ENCODE results near the gene KCNT1.

The KCNT1 gene

GRCh38 chr9:135743021-135743420 is 41.0 kb downstream of the KCNT1 start:
- Histone ChIP-seq H2AK5ac (ENCODE audit: low read depth, low read length) (peak overlapping the region; percentile 56), H4K8ac (ENCODE audit: low read depth, low read length) (no peak overlapping the region), H3K4me3 (ENCODE audit: low read length in 2 of 2) (no peak overlapping the region), H3K27ac (replicated peaks; ENCODE audit: low read length) (no peak overlapping the region), H3K36me3 (replicated peaks in 1 of 2; ENCODE audit: control insufficient read depth in 2 of 2, insufficient read depth in 2 of 2, low read length in 2 of 2) (no peaks in the 10 kb centered on the region), H3K23ac (ENCODE audit: low read depth, low read length, poor library complexity) (peak overlapping the region; percentile 43), H3K9me3 (replicated peaks in 1 of 2; ENCODE audit: control insufficient read depth in 2 of 2, insufficient read depth in 1 of 2, low read depth in 1 of 2, low read length in 2 of 2) (no peaks in the 10 kb centered on the region), H2BK5ac (ENCODE audit: low read length) (no peak overlapping the region), H3K4me1 (ENCODE audit: control insufficient read depth in 2 of 2, insufficient read depth in 1 of 2, low read depth in 1 of 2, low read length in 2 of 2) (peaks cover 0 to 2% of the 10 kb centered on the region in 2 donors), H4K91ac (ENCODE audit: low read depth, low read length, poor library complexity) (no peak overlapping the region), H3K4ac (ENCODE audit: low read length) (no peak overlapping the region), H3K18ac (ENCODE audit: low read length) (peak overlapping the region; percentile 38), H2BK120ac (ENCODE audit: low read depth, low read length) (no peak overlapping the region), H2AFZ (ENCODE audit: low read length) (no peak overlapping the region), H3K79me1 (ENCODE audit: low read depth, low read length) (peaks cover 1% of the 10 kb centered on the region), H3K27me3 (ENCODE audit: control insufficient read depth in 3 of 3, insufficient read depth in 3 of 3, low read depth in 1 of 3, low read length in 3 of 3) (peaks cover 0 to 29% (median 0%) of the 10 kb centered on the region in 3 experiments), H3K4me2 (ENCODE audit: insufficient read depth, low read length, poor library complexity, severe bottlenecking) (no peak overlapping the region), H2BK15ac (ENCODE audit: low read length) (peak overlapping the region; percentile 49), H3K14ac (ENCODE audit: low read length) (peak overlapping the region; percentile 3), H3K9ac (ENCODE audit: low read depth, low read length, poor library complexity) (no peak overlapping the region), H2BK12ac (ENCODE audit: low read length) (no peak overlapping the region)
- no peak for DNase-seq (ENCODE audit: low spot score)
- WGBS, 2 donors (ENCODE audit: extremely low coverage in 2 of 2, insufficient read length in 2 of 2, insufficient replicate concordance in 1 of 2), result no CpG with 5 or more reads among the region's 14 CpGs

DNA sequence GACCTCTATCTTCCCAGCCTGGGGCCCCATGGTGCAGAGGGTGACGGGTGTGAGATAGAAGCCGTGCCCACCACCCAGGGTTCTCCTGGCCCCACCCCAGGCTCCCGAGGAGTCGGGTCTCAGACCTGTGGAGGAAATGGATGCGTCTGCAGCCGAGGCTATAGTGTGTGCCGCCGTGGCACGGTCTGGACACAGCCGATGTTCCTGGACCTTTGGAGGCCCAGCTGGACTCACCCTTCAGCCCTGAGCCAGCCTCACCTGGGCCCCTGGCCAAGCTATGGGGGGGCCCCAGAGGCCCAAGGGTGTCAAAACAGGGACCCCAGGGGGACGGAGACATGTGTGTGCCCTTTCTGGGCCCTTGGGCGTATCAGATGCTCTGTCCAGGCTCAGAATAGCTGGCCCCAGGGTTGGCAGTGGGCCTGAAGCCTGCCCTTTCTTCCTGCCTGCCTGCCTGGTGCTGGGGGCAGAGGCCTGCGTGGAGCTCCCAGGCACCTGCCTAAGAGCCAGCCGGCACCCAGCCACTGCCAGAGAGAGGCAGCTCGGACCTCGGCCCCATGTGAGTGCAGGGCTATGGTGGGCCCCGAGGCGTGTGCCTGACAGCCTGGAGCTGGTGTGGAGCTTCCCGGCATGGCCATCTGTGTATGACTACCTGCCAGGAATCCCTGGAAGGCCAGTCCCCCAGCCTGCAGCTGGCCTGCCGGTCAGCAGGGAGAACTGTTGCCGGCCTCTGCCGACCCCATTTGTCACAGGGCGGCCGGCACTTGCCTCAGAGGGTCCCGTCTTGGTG is 41.8 kb downstream of the KCNT1 start:
- Histone ChIP-seq H3K27ac (replicated peaks; ENCODE audit: low read length) (no peak overlapping the region), H3K9me3 (replicated peaks in 1 of 2; ENCODE audit: control insufficient read depth in 2 of 2, insufficient read depth in 1 of 2, low read depth in 1 of 2, low read length in 2 of 2) (no peaks in the 10 kb centered on the region), H2AK5ac (ENCODE audit: low read depth, low read length) (peak overlapping the region; percentile 94), H3K4me2 (ENCODE audit: insufficient read depth, low read length, poor library complexity, severe bottlenecking) (no peak overlapping the region), H2BK12ac (ENCODE audit: low read length) (peak overlapping the region; percentile 58), H3K18ac (ENCODE audit: low read length) (peak overlapping the region; percentile 64), H3K36me3 (replicated peaks in 1 of 2; ENCODE audit: control insufficient read depth in 2 of 2, insufficient read depth in 2 of 2, low read length in 2 of 2) (no peaks in the 10 kb centered on the region), H3K4me1 (ENCODE audit: control insufficient read depth in 2 of 2, insufficient read depth in 1 of 2, low read depth in 1 of 2, low read length in 2 of 2) (peaks cover 0 to 2% of the 10 kb centered on the region in 2 donors), H3K14ac (ENCODE audit: low read length) (no peak overlapping the region), H2AFZ (ENCODE audit: low read length) (no peak overlapping the region), H4K91ac (ENCODE audit: low read depth, low read length, poor library complexity) (no peak overlapping the region), H2BK120ac (ENCODE audit: low read depth, low read length) (no peak overlapping the region), H3K9ac (ENCODE audit: low read depth, low read length, poor library complexity) (no peak overlapping the region), H4K8ac (ENCODE audit: low read depth, low read length) (no peak overlapping the region), H2BK15ac (ENCODE audit: low read length) (peak overlapping the region; percentile 17), H3K4me3 (ENCODE audit: low read length in 2 of 2) (no peak overlapping the region), H3K27me3 (ENCODE audit: control insufficient read depth in 3 of 3, insufficient read depth in 3 of 3, low read depth in 1 of 3, low read length in 3 of 3) (peaks cover 0 to 32% (median 0%) of the 10 kb centered on the region in 3 experiments), H3K4ac (ENCODE audit: low read length) (no peak overlapping the region), H2BK5ac (ENCODE audit: low read length) (no peak overlapping the region), H3K23ac (ENCODE audit: low read depth, low read length, poor library complexity) (no peak overlapping the region), H3K79me1 (ENCODE audit: low read depth, low read length) (peaks cover 1% of the 10 kb centered on the region)
- WGBS, 2 donors (ENCODE audit: extremely low coverage in 2 of 2, insufficient read length in 2 of 2, insufficient replicate concordance in 1 of 2), result no CpG with 5 or more reads among the region's 25 CpGs
- DNase-seq (ENCODE audit: low spot score), result no peak

DNA sequence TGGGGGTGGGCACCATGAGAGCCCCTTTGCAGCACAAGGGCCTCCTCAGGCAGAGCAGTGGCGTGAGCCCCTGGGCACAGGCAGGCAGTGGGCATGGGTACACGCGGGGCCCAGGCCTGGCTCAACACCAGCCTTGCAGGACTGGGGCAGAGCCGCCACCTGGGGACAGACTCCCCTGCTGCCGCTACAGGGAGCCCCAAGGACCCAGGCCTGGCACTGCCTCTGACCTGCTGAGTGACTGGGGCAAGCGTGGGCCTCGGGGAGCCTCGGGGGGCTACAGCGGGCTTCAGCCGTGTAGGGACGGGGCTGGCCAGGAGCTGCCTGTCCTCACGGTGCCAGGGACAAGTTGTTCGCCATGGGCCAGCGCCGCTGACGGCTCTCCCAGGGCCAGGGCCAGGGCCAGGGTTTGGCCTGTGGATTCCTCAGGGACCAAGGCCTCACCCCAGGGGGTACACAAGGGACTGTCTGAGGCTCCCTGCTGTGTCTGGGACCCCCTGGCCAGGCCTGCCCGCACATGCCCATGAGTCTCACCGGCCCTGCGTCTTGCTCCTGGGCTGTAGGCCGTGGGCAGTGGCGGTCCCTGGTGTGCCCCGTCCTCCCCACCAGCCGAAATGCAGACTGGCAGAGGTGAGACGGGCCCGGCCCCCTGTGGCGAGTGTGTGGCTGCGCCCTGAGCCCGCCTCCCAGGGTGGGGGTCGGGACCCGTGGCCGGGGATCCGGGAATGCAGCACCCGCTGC is 42.5 kb downstream of the KCNT1 start:
- H3K23ac ChIP-seq (ENCODE audit: low read depth, low read length, poor library complexity), result no peak overlapping the region
- peak overlapping the region; percentile 58 for H2BK12ac ChIP-seq (ENCODE audit: low read length)
- no peak overlapping the region for H3K27ac ChIP-seq (replicated peaks; ENCODE audit: low read length)
- no peak overlapping the region for H4K91ac ChIP-seq (ENCODE audit: low read depth, low read length, poor library complexity)
- no peaks in the 10 kb centered on the region for H3K36me3 ChIP-seq (replicated peaks in 1 of 2; ENCODE audit: control insufficient read depth in 2 of 2, insufficient read depth in 2 of 2, low read length in 2 of 2)
- H3K9me3 ChIP-seq (replicated peaks in 1 of 2; ENCODE audit: control insufficient read depth in 2 of 2, insufficient read depth in 1 of 2, low read depth in 1 of 2, low read length in 2 of 2), result no peaks in the 10 kb centered on the region
- no peak overlapping the region for H2BK120ac ChIP-seq (ENCODE audit: low read depth, low read length)
- peaks cover 0 to 2% of the 10 kb centered on the region in 2 donors for H3K4me1 ChIP-seq (ENCODE audit: control insufficient read depth in 2 of 2, insufficient read depth in 1 of 2, low read depth in 1 of 2, low read length in 2 of 2)
- H3K27me3 ChIP-seq (ENCODE audit: control insufficient read depth in 3 of 3, insufficient read depth in 3 of 3, low read depth in 1 of 3, low read length in 3 of 3), result peaks cover 0 to 35% (median 0%) of the 10 kb centered on the region in 3 experiments
- peak overlapping the region; percentile 17 for H2BK15ac ChIP-seq (ENCODE audit: low read length)
- H3K79me1 ChIP-seq (ENCODE audit: low read depth, low read length), result peaks cover 1% of the 10 kb centered on the region
- no peak overlapping the region for H3K4me3 ChIP-seq (ENCODE audit: low read length in 2 of 2)
- H3K14ac ChIP-seq (ENCODE audit: low read length), result peak overlapping the region; percentile 97
- peak overlapping the region; percentile 94 for H2AK5ac ChIP-seq (ENCODE audit: low read depth, low read length)
- no peak overlapping the region for H4K8ac ChIP-seq (ENCODE audit: low read depth, low read length)
- H2BK5ac ChIP-seq (ENCODE audit: low read length), result no peak overlapping the region
- no peak for DNase-seq (ENCODE audit: low spot score)
- H3K9ac ChIP-seq (ENCODE audit: low read depth, low read length, poor library complexity), result no peak overlapping the region
- no CpG with 5 or more reads among the region's 33 CpGs for WGBS, 2 donors (ENCODE audit: extremely low coverage in 2 of 2, insufficient read length in 2 of 2, insufficient replicate concordance in 1 of 2)
- H2AFZ ChIP-seq (ENCODE audit: low read length), result no peak overlapping the region
- H3K4ac ChIP-seq (ENCODE audit: low read length), result no peak overlapping the region
- peak overlapping the region; percentile 76 for H3K18ac ChIP-seq (ENCODE audit: low read length)
- H3K4me2 ChIP-seq (ENCODE audit: insufficient read depth, low read length, poor library complexity, severe bottlenecking), result no peak overlapping the region

DNA sequence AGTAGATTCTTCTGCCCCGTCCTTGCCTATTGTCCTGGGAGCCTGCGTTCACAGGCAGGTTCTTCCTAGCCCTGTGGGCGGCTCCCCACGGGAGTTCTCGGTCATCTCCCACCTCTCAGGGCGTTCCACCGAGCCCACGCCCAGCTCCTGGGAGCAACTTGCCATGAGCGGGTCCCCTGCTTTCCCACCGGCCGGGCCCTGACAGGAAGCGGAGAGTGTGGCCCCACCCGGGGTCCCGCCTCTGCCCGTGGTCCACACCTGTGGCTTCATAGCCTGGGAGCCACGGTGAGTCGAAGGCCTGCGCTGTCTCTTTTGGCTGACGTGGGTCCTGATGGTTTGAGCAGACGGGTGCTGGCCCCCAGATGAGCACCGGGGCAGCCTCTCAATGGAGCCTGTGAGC is 43.2 kb downstream of the KCNT1 start:
- H2BK5ac ChIP-seq (ENCODE audit: low read length), result peak overlapping the region; percentile 66
- DNase-seq (ENCODE audit: low spot score), result no peak
- H2BK12ac ChIP-seq (ENCODE audit: low read length), result no peak overlapping the region
- H2AK5ac ChIP-seq (ENCODE audit: low read depth, low read length), result peak overlapping the region; percentile 52
- H3K18ac ChIP-seq (ENCODE audit: low read length), result no peak overlapping the region
- peaks cover 0 to 2% of the 10 kb centered on the region in 2 donors for H3K4me1 ChIP-seq (ENCODE audit: control insufficient read depth in 2 of 2, insufficient read depth in 1 of 2, low read depth in 1 of 2, low read length in 2 of 2)
- no peak overlapping the region for H3K27ac ChIP-seq (replicated peaks; ENCODE audit: low read length)
- no peak overlapping the region for H3K4me3 ChIP-seq (ENCODE audit: low read length in 2 of 2)
- no peak overlapping the region for H3K4me2 ChIP-seq (ENCODE audit: insufficient read depth, low read length, poor library complexity, severe bottlenecking)
- H3K4ac ChIP-seq (ENCODE audit: low read length), result no peak overlapping the region
- H2BK15ac ChIP-seq (ENCODE audit: low read length), result peak overlapping the region; percentile 37
- H3K9ac ChIP-seq (ENCODE audit: low read depth, low read length, poor library complexity), result no peak overlapping the region
- no peak overlapping the region for H4K91ac ChIP-seq (ENCODE audit: low read depth, low read length, poor library complexity)
- H3K79me1 ChIP-seq (ENCODE audit: low read depth, low read length), result peaks cover 1% of the 10 kb centered on the region
- no peaks in the 10 kb centered on the region for H3K36me3 ChIP-seq (replicated peaks in 1 of 2; ENCODE audit: control insufficient read depth in 2 of 2, insufficient read depth in 2 of 2, low read length in 2 of 2)
- no peaks in the 10 kb centered on the region for H3K9me3 ChIP-seq (replicated peaks in 1 of 2; ENCODE audit: control insufficient read depth in 2 of 2, insufficient read depth in 1 of 2, low read depth in 1 of 2, low read length in 2 of 2)
- peak overlapping the region; percentile 43 for H3K23ac ChIP-seq (ENCODE audit: low read depth, low read length, poor library complexity)
- no peak overlapping the region for H4K8ac ChIP-seq (ENCODE audit: low read depth, low read length)
- no peak overlapping the region for H2AFZ ChIP-seq (ENCODE audit: low read length)
- H3K14ac ChIP-seq (ENCODE audit: low read length), result peak overlapping the region; percentile 17
- peaks cover 0 to 33% (median 0%) of the 10 kb centered on the region in 3 experiments for H3K27me3 ChIP-seq (ENCODE audit: control insufficient read depth in 3 of 3, insufficient read depth in 3 of 3, low read depth in 1 of 3, low read length in 3 of 3)
- WGBS, 2 donors (ENCODE audit: extremely low coverage in 2 of 2, insufficient read length in 2 of 2, insufficient replicate concordance in 1 of 2), result no CpG with 5 or more reads among the region's 21 CpGs
- no peak overlapping the region for H2BK120ac ChIP-seq (ENCODE audit: low read depth, low read length)
